HG03103 (cell line): ENCODE measurements around the gene ELP5.

Source experiments
- ATAC-seq: cut with Tn5 transposase; IDR thresholded peaks from one replicate; pipeline ENCODE4 v1.9.1; 2021; ENCODE audit warnings: low read depth; ENCODE audit not compliant: unreplicated experiment

ELP5 gene

GRCh38 chr17:7308625-7309433, 56.8 kb downstream of the ELP5 start:
- ATAC-seq, result no peak
